Measurements from ENCODE around the gene TAAR2.

- TF ChIP-seq CTCF (IDR thresholded peaks at IDR 0.05 in 2 of 3, conservative IDR thresholded peaks at IDR 0.05 in 1 of 3; ENCODE audit: borderline replicate concordance in 1 of 3, insufficient read depth in 1 of 3, low read depth in 2 of 3, low read length in 2 of 3) (no peak), SRF (IDR thresholded peaks at IDR 0.05; ENCODE audit: low read depth) (no peak), ATF3 (IDR thresholded peaks at IDR 0.05) (no peak), ZFX (IDR thresholded peaks at IDR 0.05) (no peak), SP1 (IDR thresholded peaks at IDR 0.05; ENCODE audit: low read depth) (no peak)
These were observed 36.7 kb downstream of the TAAR2 start for GRCh38 chr6:132587424-132587823.
